ENCODE measurements around the gene TEAD4. TPM values are rescaled to one million over a fixed set of nuclear protein-coding genes. Genes with fewer than 3 reads are reported as not detected.

Gene TEAD4
- total and polyA plus RNA-seq, 9 donors: 3.6 to 19.9 (median 6.7) TPM

- H3K4me1 ChIP-seq (ENCODE audit: insufficient read depth): no peaks in the 10 kb centered on the region
- 87 to 90% (median 89%) methylated on average over 15 of the region's 15 CpGs for WGBS, 3 donors
- intact Hi-C loops (cut with DNase I): no loop called here
Observed at GRCh38 chr12:3018284-3019004, 59.2 kb downstream of the TEAD4 start.

GRCh38 chr12:3019005-3019680 is 59.9 kb downstream of the TEAD4 start:
- intact Hi-C loops (cut with DNase I): no loop called here
- Histone ChIP-seq H3K9me3 (no peaks in the 10 kb centered on the region), H3K4me3 (no peak overlapping the region), H3K27ac (no peak overlapping the region), H3K27me3 (no peaks in the 10 kb centered on the region), H3K36me3 (no peaks in the 10 kb centered on the region), H3K4me1 (ENCODE audit: insufficient read depth) (no peaks in the 10 kb centered on the region)
- DNase-seq: no peak
- 88 to 94% (median 92%) methylated on average over 25 of the region's 25 CpGs for WGBS, 3 donors
- no peak for TF ChIP-seq POLR2A (IDR thresholded peaks at IDR 0.05)
- TF ChIP-seq CTCF (IDR thresholded peaks at IDR 0.05): no peak
- no peak for TF ChIP-seq EP300 (IDR thresholded peaks at IDR 0.05)

More at GRCh38 chr12:3018284-3019004, 59.2 kb downstream of the TEAD4 start:
- TF ChIP-seq EP300 (IDR thresholded peaks at IDR 0.05): no peak
- no peak for TF ChIP-seq CTCF (IDR thresholded peaks at IDR 0.05)
- no peak for TF ChIP-seq POLR2A (IDR thresholded peaks at IDR 0.05)
- Histone ChIP-seq H3K4me3 (no peak overlapping the region), H3K9me3 (no peaks in the 10 kb centered on the region), H3K27me3 (no peaks in the 10 kb centered on the region), H3K27ac (no peak overlapping the region), H3K36me3 (no peaks in the 10 kb centered on the region)
- DNase-seq: no peak

GRCh38 chr12:3020399-3020798 is 61.2 kb downstream of the TEAD4 start:
- no peak overlapping the region for H3K27ac ChIP-seq

GRCh38 chr12:3020850-3021435 is 61.7 kb downstream of the TEAD4 start:
- no peaks in the 10 kb centered on the region for H3K36me3 ChIP-seq
- no peak overlapping the region for H3K27ac ChIP-seq
- H3K9me3 ChIP-seq: no peaks in the 10 kb centered on the region
- H3K27me3 ChIP-seq: no peaks in the 10 kb centered on the region
- TF ChIP-seq POLR2A (IDR thresholded peaks at IDR 0.05): no peak
- no peak for TF ChIP-seq CTCF (IDR thresholded peaks at IDR 0.05)
- TF ChIP-seq EP300 (IDR thresholded peaks at IDR 0.05): no peak
- no peaks in the 10 kb centered on the region for H3K4me1 ChIP-seq (ENCODE audit: insufficient read depth)
- no peak overlapping the region for H3K4me3 ChIP-seq
- no peak for DNase-seq
- 88 to 91% (median 89%) methylated on average over 13 of the region's 13 CpGs for WGBS, 3 donors
- intact Hi-C loops (cut with DNase I): no loop called here

More at GRCh38 chr12:3020399-3020798, 61.2 kb downstream of the TEAD4 start:
- no peaks in the 10 kb centered on the region for H3K4me1 ChIP-seq (ENCODE audit: insufficient read depth)
- 93 to 95% (median 94%) methylated on average over 14 to 16 of the region's 16 CpGs for WGBS, 3 donors
- no peaks in the 10 kb centered on the region for H3K27me3 ChIP-seq
- no peaks in the 10 kb centered on the region for H3K9me3 ChIP-seq
- no peaks in the 10 kb centered on the region for H3K36me3 ChIP-seq
- no peak overlapping the region for H3K4me3 ChIP-seq
- intact Hi-C loops (cut with DNase I): no loop called here
- no peak for TF ChIP-seq POLR2A (IDR thresholded peaks at IDR 0.05)
- no peak for DNase-seq
